WERI-Rb-1 (cell line): ENCODE data around the gene AGO3.

Source experiments
- DNase-seq: peaks from one replicate; pipeline ENCODE4 v3.0.0-alpha.2; 2020
- H3K27ac ChIP-seq: fragments of 250-450 bp; sonication (Bioruptor Pico); 2 replicates; pipeline ENCODE4 v1.5.1; 2020; ENCODE audit warnings: mild to moderate bottlenecking, moderate library complexity
- H3K27me3 ChIP-seq: fragments of 250-450 bp; sonication (Bioruptor Pico); 2 replicates; pipeline ENCODE4 v1.5.1; 2021; ENCODE audit warnings: mild to moderate bottlenecking, low read depth, moderate library complexity; ENCODE audit not compliant: insufficient read depth, severe bottlenecking
- H3K36me3 ChIP-seq: fragments of 250-450 bp; sonication (Bioruptor Pico); 2 replicates; pipeline ENCODE4 v1.5.1; 2020; ENCODE audit warnings: mild to moderate bottlenecking, moderate library complexity
- H3K4me3 ChIP-seq: 2 replicates; pipeline ENCODE4 v1.5.1; 2011; ENCODE audit warnings: low read depth, mild to moderate bottlenecking, control low read depth, low read length
- H3K9me3 ChIP-seq: fragments of 250-450 bp; sonication (Bioruptor Pico); 2 replicates; pipeline ENCODE4 v1.5.1; 2021; ENCODE audit warnings: mild to moderate bottlenecking, moderate library complexity; ENCODE audit not compliant: severe bottlenecking
- TF ChIP-seq, protein P1 (sequence below): IDR thresholded peaks from 2 replicates; pipeline ENCODE4 v1.5.1; 2011; ENCODE audit warnings: low read depth, mild to moderate bottlenecking, control low read depth, inconsistent platforms, low read length

Gene AGO3

DNA sequence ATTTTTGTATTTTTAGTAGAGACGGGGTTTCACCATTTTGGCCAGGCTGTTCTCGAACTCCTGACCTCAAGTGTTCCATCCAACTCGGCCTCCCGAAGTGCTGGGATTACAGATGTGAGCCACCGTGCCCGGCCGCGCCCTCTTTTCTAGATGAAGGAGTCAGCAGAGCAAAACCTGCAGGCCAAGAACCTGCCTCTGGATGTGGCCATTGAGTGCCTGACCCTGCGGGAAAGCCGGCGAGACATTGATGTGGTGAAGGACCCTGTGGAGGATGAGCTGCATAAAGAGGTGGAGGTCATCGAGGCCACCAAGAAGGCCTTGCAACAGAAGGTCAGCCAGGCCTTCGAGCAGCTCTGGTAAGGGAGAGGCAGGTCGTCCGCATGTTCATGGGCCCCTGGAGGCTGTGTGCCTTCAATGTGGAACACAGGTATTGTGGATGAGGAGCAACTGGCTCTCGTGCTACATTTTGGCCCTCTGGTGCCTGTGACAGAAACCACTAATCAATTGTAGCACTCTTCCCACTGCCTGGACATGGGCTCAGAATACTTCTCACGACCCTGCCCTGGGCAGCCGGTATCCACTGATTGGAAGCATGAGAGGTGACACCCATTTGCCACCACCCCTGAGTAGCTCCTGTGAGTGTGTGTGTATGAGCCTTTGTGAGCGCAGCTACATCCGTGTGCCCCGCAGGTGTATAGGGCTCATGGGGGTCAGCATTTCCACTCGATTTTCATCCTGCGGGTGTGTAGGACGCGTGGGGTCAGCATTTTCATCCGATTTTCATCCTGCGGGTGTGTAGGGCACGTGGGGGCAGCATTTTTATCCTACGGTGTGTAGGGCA lies 155.0 kb downstream of the AGO3 start:
- Histone ChIP-seq H3K9me3 (no peaks in the 10 kb centered on the region), H3K4me3 (no peak overlapping the region), H3K27me3 (no peaks in the 10 kb centered on the region), H3K27ac (no peak overlapping the region), H3K36me3 (peaks cover 7% of the 10 kb centered on the region)
- DNase-seq: no peak
- TF ChIP-seq, protein P1, sequence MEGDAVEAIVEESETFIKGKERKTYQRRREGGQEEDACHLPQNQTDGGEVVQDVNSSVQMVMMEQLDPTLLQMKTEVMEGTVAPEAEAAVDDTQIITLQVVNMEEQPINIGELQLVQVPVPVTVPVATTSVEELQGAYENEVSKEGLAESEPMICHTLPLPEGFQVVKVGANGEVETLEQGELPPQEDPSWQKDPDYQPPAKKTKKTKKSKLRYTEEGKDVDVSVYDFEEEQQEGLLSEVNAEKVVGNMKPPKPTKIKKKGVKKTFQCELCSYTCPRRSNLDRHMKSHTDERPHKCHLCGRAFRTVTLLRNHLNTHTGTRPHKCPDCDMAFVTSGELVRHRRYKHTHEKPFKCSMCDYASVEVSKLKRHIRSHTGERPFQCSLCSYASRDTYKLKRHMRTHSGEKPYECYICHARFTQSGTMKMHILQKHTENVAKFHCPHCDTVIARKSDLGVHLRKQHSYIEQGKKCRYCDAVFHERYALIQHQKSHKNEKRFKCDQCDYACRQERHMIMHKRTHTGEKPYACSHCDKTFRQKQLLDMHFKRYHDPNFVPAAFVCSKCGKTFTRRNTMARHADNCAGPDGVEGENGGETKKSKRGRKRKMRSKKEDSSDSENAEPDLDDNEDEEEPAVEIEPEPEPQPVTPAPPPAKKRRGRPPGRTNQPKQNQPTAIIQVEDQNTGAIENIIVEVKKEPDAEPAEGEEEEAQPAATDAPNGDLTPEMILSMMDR: no peak

DNA sequence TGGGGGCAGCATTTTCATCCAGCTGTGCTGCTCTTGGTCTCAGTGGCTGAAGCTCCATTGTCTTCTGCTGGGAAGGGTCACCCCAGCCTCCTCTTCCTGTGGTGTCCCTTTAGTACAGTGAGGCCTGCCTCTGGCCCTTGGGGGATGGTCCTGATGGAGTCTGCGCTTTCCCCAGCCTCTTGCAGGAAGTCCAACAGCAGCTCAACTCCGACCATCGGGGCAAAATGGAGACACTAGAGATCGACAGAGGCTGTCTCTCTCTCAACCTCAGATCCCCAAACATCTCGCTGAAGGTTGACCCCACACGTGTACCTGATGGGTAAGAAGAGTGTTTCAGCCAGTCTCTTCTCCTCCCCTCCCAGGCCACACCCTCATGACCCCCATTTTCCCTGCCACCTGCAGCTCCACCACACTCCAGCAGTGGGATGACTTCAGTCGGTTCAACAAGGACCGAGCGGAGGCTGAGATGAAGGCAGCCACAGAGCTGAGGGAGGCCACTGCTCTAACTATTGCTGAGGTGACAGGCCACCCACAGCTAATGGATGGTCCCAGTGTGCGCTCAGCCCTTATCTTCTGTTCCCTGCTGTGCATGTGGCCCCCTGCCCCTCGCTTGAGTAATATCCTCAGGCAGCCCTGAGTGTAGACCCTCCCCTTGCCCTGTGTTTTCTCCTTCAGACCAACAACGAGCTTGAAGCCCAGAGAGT lies 155.8 kb downstream of the AGO3 start:
- Histone ChIP-seq H3K27me3 (no peaks in the 10 kb centered on the region), H3K27ac (no peak overlapping the region), H3K36me3 (peaks cover 15% of the 10 kb centered on the region), H3K4me3 (no peak overlapping the region), H3K9me3 (no peaks in the 10 kb centered on the region)
- TF ChIP-seq, protein P1: no peak
- DNase-seq: no peak

DNA sequence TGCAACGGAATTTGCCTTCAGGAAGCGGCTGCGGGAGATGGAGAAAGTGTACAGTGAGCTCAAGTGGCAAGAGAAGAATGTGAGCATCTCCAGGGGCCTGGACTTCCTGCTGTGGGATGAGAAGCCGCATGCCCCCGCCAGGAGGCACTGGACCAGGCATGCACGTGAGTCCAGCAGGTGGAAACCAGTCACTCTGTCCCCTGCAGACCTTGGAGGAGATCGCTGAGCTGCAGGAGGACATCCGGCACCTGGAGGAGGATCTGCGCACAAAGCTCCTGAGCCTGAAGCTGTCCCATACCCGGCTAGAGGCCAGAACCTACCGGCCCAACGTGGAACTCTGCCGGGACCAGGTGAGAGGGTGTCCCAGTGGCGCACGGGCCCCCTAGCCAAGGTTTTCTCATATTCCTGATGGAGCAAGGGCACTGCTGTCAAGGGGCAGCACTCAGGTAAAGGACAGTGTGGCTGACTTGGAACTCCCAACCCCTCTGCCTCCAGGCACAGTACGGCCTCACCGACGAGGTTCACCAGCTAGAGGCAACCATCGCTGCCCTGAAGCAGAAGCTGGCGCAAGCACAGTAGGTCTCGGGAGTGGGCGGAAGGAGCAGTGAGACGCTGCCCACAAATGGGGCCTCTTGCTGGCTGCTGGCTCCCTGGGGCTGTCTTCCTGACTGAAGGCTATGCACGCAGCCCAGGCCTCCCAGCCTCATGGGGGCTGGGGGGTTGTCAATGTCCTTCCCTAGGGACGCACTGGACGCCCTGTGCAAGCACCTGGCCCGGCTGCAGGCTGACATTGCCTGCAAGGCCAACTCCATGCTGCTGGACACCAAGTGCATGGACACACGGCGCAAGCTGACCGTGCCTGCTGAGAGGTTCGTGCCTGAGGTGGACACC lies 156.6 kb downstream of the AGO3 start:
- no peak for DNase-seq
- Histone ChIP-seq H3K27ac (no peak overlapping the region), H3K4me3 (no peak overlapping the region), H3K27me3 (no peaks in the 10 kb centered on the region), H3K9me3 (no peaks in the 10 kb centered on the region), H3K36me3 (peaks cover 23% of the 10 kb centered on the region)
- TF ChIP-seq, protein P1: no peak

DNA sequence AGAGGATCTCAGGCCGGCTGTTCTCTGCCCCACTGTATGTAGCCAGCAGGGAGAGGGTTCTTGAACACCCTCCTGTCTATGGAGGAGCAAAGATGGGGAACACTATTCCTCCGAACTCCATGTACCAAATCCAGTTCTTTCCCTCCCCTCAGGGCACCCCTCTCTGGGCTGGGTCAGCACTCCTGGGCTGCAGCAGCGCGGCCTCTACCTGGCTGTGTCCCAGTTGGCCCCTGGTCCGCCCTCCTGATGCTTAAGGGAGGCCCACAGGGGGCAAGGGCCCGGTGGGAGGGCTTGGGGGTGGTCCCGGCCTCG lies 157.3 kb downstream of the AGO3 start:
- no peak for DNase-seq
- Histone ChIP-seq H3K27me3 (no peaks in the 10 kb centered on the region), H3K36me3 (peaks cover 30% of the 10 kb centered on the region), H3K27ac (peak overlapping the region; percentile 69), H3K9me3 (no peaks in the 10 kb centered on the region), H3K4me3 (no peak overlapping the region)
- TF ChIP-seq, protein P1: no peak

DNA sequence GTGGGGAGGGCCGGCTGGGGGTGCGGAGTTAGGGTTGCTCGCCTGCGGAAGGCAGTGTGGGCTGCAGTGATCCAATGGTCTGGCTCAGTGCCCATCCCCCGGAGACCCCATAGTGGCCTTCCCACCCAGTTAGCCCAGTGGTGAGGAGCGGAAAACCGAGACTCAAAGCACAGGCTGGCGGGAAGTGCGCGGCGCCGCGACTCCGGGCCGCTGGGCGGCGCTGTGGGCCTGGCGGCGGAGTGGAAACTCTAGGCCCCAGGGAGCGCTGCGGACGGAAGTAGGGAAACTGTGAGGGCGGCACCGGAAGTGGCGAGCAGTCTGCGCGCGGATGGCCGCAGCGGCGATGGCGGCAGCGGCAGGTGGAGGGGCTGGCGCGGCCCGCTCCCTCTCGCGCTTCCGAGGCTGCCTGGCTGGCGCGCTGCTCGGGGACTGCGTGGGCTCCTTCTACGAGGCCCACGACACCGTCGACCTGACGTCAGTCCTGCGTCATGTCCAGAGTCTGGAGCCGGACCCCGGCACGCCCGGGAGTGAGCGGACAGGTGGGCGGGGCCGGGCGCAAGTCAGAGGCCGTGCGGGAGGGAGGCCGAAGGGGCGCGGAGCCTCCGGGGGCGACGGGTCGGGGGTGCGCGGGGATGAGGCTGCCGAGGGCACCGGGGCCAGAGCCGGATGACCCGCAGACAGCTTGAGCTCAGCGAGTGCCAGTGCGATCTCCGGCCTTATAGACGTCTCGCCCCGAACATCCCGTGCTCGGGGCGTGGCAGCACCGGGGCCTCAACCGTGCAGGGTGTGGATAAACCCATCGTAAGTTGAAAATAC lies 157.9 kb downstream of the AGO3 start, which contains the start of gene ADPRS:
Gene ADPRS (plus strand): TSS at position 316 of the 816 bp plus-strand sequence. CDS start 13 bp downstream, at position 329.
- Histone ChIP-seq H3K27ac (peak within 1 kb of the TSS; percentile 69), H3K36me3 (peaks cover 36% of the 10 kb centered on the region), H3K27me3 (no peaks in the 10 kb centered on the region), H3K4me3 (peak within 1 kb of the TSS; percentile 69), H3K9me3 (no peaks in the 10 kb centered on the region)
- TF ChIP-seq, protein P1: peak; percentile 94
- DNase-seq: peak; percentile 86
